ENCODE results near the gene SH3RF3.

The SH3RF3 gene

GRCh38 chr2:109202486-109202885 lies 73.5 kb downstream of the SH3RF3 start:
- no peak for DNase-seq (ENCODE audit: low spot score)

- no peak for DNase-seq (ENCODE audit: low spot score)
Observed at GRCh38 chr2:109203246-109204011, 74.4 kb downstream of the SH3RF3 start.

- DNase-seq (ENCODE audit: low spot score), result no peak
Observed at GRCh38 chr2:109204412-109204811, 75.4 kb downstream of the SH3RF3 start.

GRCh38 chr2:109205447-109205846 lies 76.4 kb downstream of the SH3RF3 start:
- no peak for DNase-seq (ENCODE audit: low spot score)

- no peak for DNase-seq (ENCODE audit: low spot score)
Observed at GRCh38 chr2:109206569-109207146, 77.7 kb downstream of the SH3RF3 start.

- no peak for DNase-seq (ENCODE audit: low spot score)
Observed at GRCh38 chr2:109207176-109207575, 78.2 kb downstream of the SH3RF3 start.

GRCh38 chr2:109208071-109208950 lies 79.3 kb downstream of the SH3RF3 start:
- DNase-seq (ENCODE audit: low spot score), result no peak

- DNase-seq (ENCODE audit: low spot score), result no peak
Observed at GRCh38 chr2:109208951-109209335, 79.9 kb downstream of the SH3RF3 start.

GRCh38 chr2:109209412-109209811 lies 80.4 kb downstream of the SH3RF3 start:
- no peak for DNase-seq (ENCODE audit: low spot score)

GRCh38 chr2:109209941-109210340 lies 80.9 kb downstream of the SH3RF3 start:
- DNase-seq (ENCODE audit: low spot score), result no peak

- no peak for DNase-seq (ENCODE audit: low spot score)
Observed at GRCh38 chr2:109210431-109211200, 81.6 kb downstream of the SH3RF3 start.

- no peak for DNase-seq (ENCODE audit: low spot score)
Observed at GRCh38 chr2:109211315-109211714, 82.3 kb downstream of the SH3RF3 start.

- DNase-seq (ENCODE audit: low spot score), result no peak
Observed at GRCh38 chr2:109212836-109213563, 84.0 kb downstream of the SH3RF3 start.

- peak; percentile 89 for DNase-seq (ENCODE audit: low spot score)
Observed at GRCh38 chr2:109213646-109214433, 84.8 kb downstream of the SH3RF3 start.

GRCh38 chr2:109214651-109215371 lies 85.8 kb downstream of the SH3RF3 start:
- no peak for DNase-seq (ENCODE audit: low spot score)

- no peak for DNase-seq (ENCODE audit: low spot score)
Observed at GRCh38 chr2:109215866-109216265, 86.9 kb downstream of the SH3RF3 start.

GRCh38 chr2:109216332-109216731 lies 87.3 kb downstream of the SH3RF3 start:
- DNase-seq (ENCODE audit: low spot score), result peak; percentile 29

- DNase-seq (ENCODE audit: low spot score), result peak; percentile 72
Observed at GRCh38 chr2:109217362-109218086, 88.5 kb downstream of the SH3RF3 start.
